ENCODE results near the gene KLHL11. TPM values are rescaled to one million over a fixed set of nuclear protein-coding genes. Genes with fewer than 3 reads are reported as not detected.

KLHL11 gene
- total RNA-seq, 1 experiment from 2014 or later: 14.5 TPM

GRCh38 chr17:41811549-41812380 lies 53.5 kb downstream of the KLHL11 start, which contains the start of gene P3H4:
Gene P3H4 (minus strand): TSS chr17:41811949. CDS start chr17:41811915, 34 bp downstream.
- Histone ChIP-seq H3K4me2 (peak within 1 kb of the TSS; percentile 80), H3K27me3 (ENCODE audit: insufficient read depth, low read depth) (no peaks in the 10 kb centered on the region), H3F3A (ENCODE audit: insufficient read depth, low read depth) (peaks cover 12% of the 10 kb centered on the region), H4K20me1 (ENCODE audit: insufficient read depth) (no peaks in the 10 kb centered on the region), H3K36me3 (ENCODE audit: low read depth) (0 out of 2 replicates have a peak, but pooled peaks cover 7% of the 10 kb centered on the region), H3K27ac (0 out of 2 replicates have a peak within 1 kb of the TSS, but pooled peaks have one; percentile 22), H3K79me2 (ENCODE audit: low read depth) (peaks cover 55% of the 10 kb centered on the region), H3K9me2 (ENCODE audit: insufficient read depth) (no peaks in the 10 kb centered on the region), H3K4me1 (replicated peaks; ENCODE audit: insufficient read depth) (peaks cover 27% of the 10 kb centered on the region), H2AFZ (peak within 1 kb of the TSS; percentile 84), H3K9me3 (ENCODE audit: insufficient read depth, low read depth) (no peaks in the 10 kb centered on the region), H3K4me3 (peak within 1 kb of the TSS; percentile 94)
- DNase-seq: peak; percentile 40 to 82
- POLR2A ChIA-PET (ENCODE audit: unreplicated experiment): interaction anchor here (0.7 to 1.0 kb wide), 3 partner anchors 25 to 26 kb away, joined by 4 to 19 read pairs (median 7); partner anchors contain the start of gene JUP
- intact Hi-C loops (cut with micrococcal nuclease; ENCODE audit: unreplicated experiment): loop anchor here (1.0 kb wide), 1 partner anchor 39 kb away; no protein-coding TSS in a partner anchor
- CTCF ChIA-PET: interaction anchor here (0.6 to 1.3 kb wide), 3 partner anchors 9 to 680 kb away, joined by 3 to 4 read pairs (median 3); no protein-coding TSS in a partner anchor
- peak; percentile 53; the same call in 1 of the 2 replicates for TF ChIP-seq CTCF (conservative IDR thresholded peaks at IDR 0.05)
- no peak for TF ChIP-seq EZH2 (IDR thresholded peaks at IDR 0.05; ENCODE audit: low read depth)
- no TSS peak for BruUV-seq (replicated peaks)

- Histone ChIP-seq H3K4me2 (peak overlapping the region; percentile 80), H3K27me3 (ENCODE audit: insufficient read depth, low read depth) (no peaks in the 10 kb centered on the region), H3K4me1 (replicated peaks; ENCODE audit: insufficient read depth) (peaks cover 27% of the 10 kb centered on the region), H3K9me2 (ENCODE audit: insufficient read depth) (no peaks in the 10 kb centered on the region), H3K9me3 (ENCODE audit: insufficient read depth, low read depth) (no peaks in the 10 kb centered on the region), H3K79me2 (ENCODE audit: low read depth) (peaks cover 55% of the 10 kb centered on the region), H3F3A (ENCODE audit: insufficient read depth, low read depth) (peaks cover 12% of the 10 kb centered on the region), H2AFZ (peak overlapping the region; percentile 84), H3K27ac (0 out of 2 replicates have a peak overlapping the region, but pooled peaks have one; percentile 22), H3K36me3 (ENCODE audit: low read depth) (0 out of 2 replicates have a peak, but pooled peaks cover 7% of the 10 kb centered on the region), H4K20me1 (ENCODE audit: insufficient read depth) (no peaks in the 10 kb centered on the region), H3K4me3 (peak overlapping the region; percentile 94)
- intact Hi-C loops (cut with micrococcal nuclease; ENCODE audit: unreplicated experiment): no loop called here
- BruUV-seq (replicated peaks): no TSS peak
- CTCF ChIA-PET: interaction anchor here (0.6 to 1.3 kb wide), 2 partner anchors 115 to 679 kb away, joined by 3 to 4 read pairs; no protein-coding TSS in a partner anchor
- POLR2A ChIA-PET (ENCODE audit: unreplicated experiment): interaction anchor here (0.6 to 0.9 kb wide), 4 partner anchors 24 to 79 kb away, joined by 3 to 7 read pairs (median 4); partner anchors contain the start of gene JUP
- TF ChIP-seq CTCF (conservative IDR thresholded peaks at IDR 0.05): no peak
- no peak for TF ChIP-seq EZH2 (IDR thresholded peaks at IDR 0.05; ENCODE audit: low read depth)
- DNase-seq: no peak
These were observed 54.3 kb downstream of the KLHL11 start for GRCh38 chr17:41810659-41811548.

All from PC-9 (cell line).